Thoracic aorta (tissue), 2 donors: ENCODE data around the gene DNM2. TPM values are rescaled to one million over a fixed set of nuclear protein-coding genes. Genes with fewer than 3 reads are reported as not detected.
"Not testable (repeated sequence)": the region's sequence is repeated elsewhere in the genome, so short reads cannot be mapped to it uniquely, and the experiment has no call there.

Experiments used
- ATAC-seq: fragments of 150-250 bp; one replicate; pipeline ENCODE4 v1.8.0; 2017; ENCODE audit warnings: low read depth; ENCODE audit not compliant: insufficient number of reproducible peaks, low FRiP score
- DNase-seq: peaks from one replicate; pipeline ENCODE4 v3.0.0-alpha.2; 2020; ENCODE audit warnings: low spot score
- H3K27ac ChIP-seq, 2 donors: fragments of 200-600 bp; sonication (generic); 1 replicate in 1 of 2; 2 replicates in 1 of 2; pipeline ENCODE4 v1.5.1; 2016; ENCODE audit warnings: mild to moderate bottlenecking in 2 of 2, moderate library complexity in 2 of 2
- H3K27me3 ChIP-seq: fragments of 200-600 bp; sonication (generic); replicated peaks from 2 replicates; pipeline ENCODE4 v1.6.0; 2016; ENCODE audit warnings: mild to moderate bottlenecking; ENCODE audit not compliant: insufficient read depth
- H3K36me3 ChIP-seq: fragments of 200-600 bp; sonication (generic); one replicate; pipeline ENCODE4 v1.5.1; 2016
- H3K4me1 ChIP-seq, 2 donors: fragments of 200-600 bp; sonication (generic); 1 replicate in 1 of 2; 2 replicates in 1 of 2; pipeline versions ENCODE4 v1.5.1 to v1.6.0; 2016; ENCODE audit warnings: low read depth in 2 of 2, mild to moderate bottlenecking in 1 of 2; ENCODE audit not compliant: control insufficient read depth in 1 of 2
- H3K4me3 ChIP-seq: fragments of 200-600 bp; sonication (generic); 2 replicates; pipeline ENCODE4 v1.5.1; 2016; ENCODE audit warnings: mild to moderate bottlenecking
- H3K9me3 ChIP-seq: fragments of 200-600 bp; sonication (generic); 2 replicates; pipeline ENCODE4 v1.5.1; 2016
- CTCF ChIP-seq: fragments of 200-600 bp; sonication (generic); IDR thresholded peaks from one replicate; pipeline ENCODE4 v1.5.1; 2019; ENCODE audit warnings: antibody characterized with exemption
- total RNA-seq, 2 donors: library from RNA; depleted of rRNA; stranded (reverse); fragments of >200 nt; gene quantifications; one replicate each; pipeline versions ENCODE4 v1.1.0 to v1.2.3, GENCODE V29; 2016

Gene DNM2
- total RNA-seq, 2 donors from 2014 or later, result 153 to 195 TPM

- DNase-seq (no peak), ATAC-seq (no peak)
- peak overlapping the region; percentile 6 for H3K4me3 ChIP-seq
- peak overlapping the region; percentile 8 to 71 for H3K27ac ChIP-seq
- TF ChIP-seq CTCF, result no peak
- H3K27me3 ChIP-seq, result no peaks in the 10 kb centered on the region
- no peaks in the 10 kb centered on the region for H3K9me3 ChIP-seq
- peaks cover 19 to 45% of the 10 kb centered on the region in 2 donors for H3K4me1 ChIP-seq
- no peaks in the 10 kb centered on the region for H3K36me3 ChIP-seq
Measured at GRCh38 chr19:10751109-10751953, 33.5 kb downstream of the DNM2 start.

- Histone ChIP-seq H3K27ac (peak overlapping the region in 1 of 2 donors; percentile 71), H3K36me3 (no peaks in the 10 kb centered on the region), H3K4me1 (peaks cover 19 to 41% of the 10 kb centered on the region in 2 donors), H3K9me3 (no peaks in the 10 kb centered on the region), H3K27me3 (no peaks in the 10 kb centered on the region), H3K4me3 (no peak overlapping the region)
- DNase-seq (no peak), ATAC-seq (no peak)
- TF ChIP-seq CTCF, result no peak
Measured at GRCh38 chr19:10752237-10752912, 34.5 kb downstream of the DNM2 start.

- Histone ChIP-seq H3K27me3 (no peaks in the 10 kb centered on the region), H3K9me3 (no peaks in the 10 kb centered on the region), H3K4me1 (peaks cover 19 to 38% of the 10 kb centered on the region in 2 donors), H3K4me3 (no peak overlapping the region), H3K27ac (peak overlapping the region in 1 of 2 donors; percentile 71), H3K36me3 (no peaks in the 10 kb centered on the region)
- DNase-seq, result no peak
- ATAC-seq, result no peak
- no peak for TF ChIP-seq CTCF
Measured at GRCh38 chr19:10752913-10753704, 35.2 kb downstream of the DNM2 start.

GRCh38 chr19:10756371-10756770, 38.5 kb downstream of the DNM2 start:
- H3K4me1 ChIP-seq, result peaks cover 5 to 14% of the 10 kb centered on the region in 2 donors
- no peak overlapping the region for H3K4me3 ChIP-seq
- no peaks in the 10 kb centered on the region for H3K36me3 ChIP-seq
- DNase-seq (no peak), ATAC-seq (no peak)
- H3K27me3 ChIP-seq, result no peaks in the 10 kb centered on the region
- no peak for TF ChIP-seq CTCF
- no peaks in the 10 kb centered on the region for H3K9me3 ChIP-seq
- H3K27ac ChIP-seq, result no peak overlapping the region

- Histone ChIP-seq H3K27ac (no peak overlapping the region), H3K9me3 (no peaks in the 10 kb centered on the region), H3K4me3 (no peak overlapping the region), H3K36me3 (no peaks in the 10 kb centered on the region), H3K4me1 (peaks cover 3 to 13% of the 10 kb centered on the region in 2 donors), H3K27me3 (no peaks in the 10 kb centered on the region)
- ATAC-seq, result no peak
- no peak for TF ChIP-seq CTCF
- no peak for DNase-seq
Measured at GRCh38 chr19:10756791-10757190, 38.9 kb downstream of the DNM2 start.

GRCh38 chr19:10758050-10758449, 40.2 kb downstream of the DNM2 start:
- H3K9me3 ChIP-seq, DNase-seq, H3K27me3 ChIP-seq, H3K4me3 ChIP-seq, H3K27ac ChIP-seq, H3K36me3 ChIP-seq, ATAC-seq: not testable (repeated sequence)
- H3K4me1 ChIP-seq, result peaks cover 9 to 23% of the 10 kb centered on the region in 2 donors
